ENCODE measurements around the gene KIAA2012.

Gene KIAA2012

DNA sequence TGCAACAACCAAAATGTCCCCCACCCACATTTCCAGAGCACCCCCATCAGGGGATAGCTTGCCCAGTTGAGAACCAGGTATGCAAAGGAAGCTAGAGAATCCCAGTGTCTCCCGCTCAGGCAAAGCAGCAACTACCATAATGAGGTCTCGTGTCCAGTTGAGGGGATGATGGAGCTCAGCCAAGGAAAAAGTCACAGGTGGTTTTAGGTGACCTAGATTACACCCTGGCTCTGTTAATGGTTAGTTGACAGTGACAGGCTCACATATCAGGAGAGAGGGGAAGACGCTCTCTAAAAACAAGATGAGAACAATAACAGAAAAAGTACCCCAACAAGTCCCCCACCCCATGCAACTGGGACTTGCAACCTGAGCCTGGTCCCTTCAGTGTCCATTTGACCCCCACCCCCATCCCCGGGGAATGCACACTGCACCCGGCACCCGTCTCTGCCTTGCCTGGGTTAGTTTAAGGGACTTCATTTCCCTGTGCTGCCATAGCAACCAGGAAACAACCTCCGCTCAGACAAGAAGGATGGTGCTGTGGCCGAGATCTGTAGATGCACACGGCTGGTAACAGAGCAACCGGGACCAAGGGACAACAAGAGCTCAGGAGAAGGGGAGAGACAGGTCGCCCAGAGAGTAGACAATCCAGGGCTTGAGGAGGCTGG is at the start of gene KIAA2012:
KIAA2012 (plus strand) TSS at position 519 of the 665 bp plus-strand sequence. CDS start 373 bp downstream, outside the sequence.
- no peak for DNase-seq

DNA sequence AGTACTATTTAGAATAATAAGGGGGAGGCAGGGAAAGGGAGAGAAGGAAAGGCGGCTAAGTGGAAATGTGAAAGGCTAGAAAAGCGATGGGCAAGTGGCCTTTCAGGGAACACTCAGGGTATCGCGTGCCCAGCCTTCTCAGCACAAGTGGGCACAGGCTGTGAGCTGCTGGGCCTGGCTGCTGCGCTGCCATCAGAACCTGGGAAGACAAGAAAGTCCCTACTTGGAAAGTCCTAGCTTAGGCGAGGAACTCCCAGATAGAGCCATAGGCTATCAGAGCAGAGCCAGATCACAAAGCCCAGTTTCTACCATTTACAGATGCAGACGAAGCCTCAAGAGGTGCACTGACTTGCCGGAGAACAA is 49.2 kb upstream of the KIAA2012 start:
- DNase-seq = no peak

DNA sequence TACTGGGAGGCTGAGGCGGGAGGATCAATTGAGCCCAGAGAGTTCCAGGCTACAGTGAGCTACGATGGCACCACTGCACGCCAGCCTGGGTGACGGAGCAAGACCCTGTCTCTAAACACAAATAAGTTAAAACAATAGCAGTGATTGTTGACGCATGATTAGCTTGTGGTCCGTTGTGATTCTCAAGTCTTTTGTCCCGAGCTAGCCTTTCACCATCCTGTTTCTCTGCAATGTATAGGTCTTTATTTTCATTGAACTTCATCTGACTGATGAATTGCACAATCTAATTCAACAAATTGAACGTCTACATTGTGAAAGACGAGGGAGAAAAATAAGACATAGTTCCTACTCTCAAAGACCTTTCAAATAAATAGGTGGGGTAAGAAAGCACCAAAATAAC is 48.2 kb upstream of the KIAA2012 start:
- DNase-seq = no peak

DNA sequence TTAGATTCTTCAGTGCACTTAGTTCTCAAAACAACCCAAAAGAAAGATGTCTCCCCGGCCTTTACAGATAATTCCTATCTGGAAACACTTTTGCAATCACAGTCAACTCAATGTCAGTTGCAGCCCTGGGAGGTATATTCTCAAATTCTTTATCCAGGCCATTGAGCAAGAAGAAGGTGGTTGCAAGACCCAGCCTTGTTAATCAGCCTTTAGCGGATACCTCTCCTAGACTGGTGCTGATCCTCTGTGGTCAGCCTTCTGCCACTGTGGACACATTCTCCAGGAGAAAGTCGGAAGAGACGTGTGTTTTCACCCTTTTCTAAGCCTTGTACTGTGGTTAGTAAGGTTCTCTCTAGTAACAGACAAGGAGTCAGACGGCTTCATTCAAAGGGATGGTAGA is 47.2 kb upstream of the KIAA2012 start:
- DNase-seq = no peak

DNA sequence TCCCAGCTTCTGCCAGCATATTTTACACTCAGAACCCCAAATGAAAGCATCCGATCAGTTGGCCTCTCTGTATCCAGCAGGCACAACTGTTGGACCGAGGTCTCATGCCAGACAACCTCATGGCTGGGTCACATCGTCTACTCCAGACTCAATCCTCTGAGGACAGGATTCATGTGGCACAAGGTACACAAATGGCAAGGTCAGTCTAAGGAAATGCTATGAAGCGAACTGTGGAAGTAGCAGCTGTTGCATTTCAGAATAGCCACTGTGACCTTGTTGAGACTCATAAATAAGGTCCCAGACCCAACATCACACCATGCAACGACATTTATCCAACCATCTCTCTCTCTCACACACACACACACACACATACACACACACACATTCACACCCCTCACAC is 46.5 kb upstream of the KIAA2012 start:
- DNase-seq = no peak

DNA sequence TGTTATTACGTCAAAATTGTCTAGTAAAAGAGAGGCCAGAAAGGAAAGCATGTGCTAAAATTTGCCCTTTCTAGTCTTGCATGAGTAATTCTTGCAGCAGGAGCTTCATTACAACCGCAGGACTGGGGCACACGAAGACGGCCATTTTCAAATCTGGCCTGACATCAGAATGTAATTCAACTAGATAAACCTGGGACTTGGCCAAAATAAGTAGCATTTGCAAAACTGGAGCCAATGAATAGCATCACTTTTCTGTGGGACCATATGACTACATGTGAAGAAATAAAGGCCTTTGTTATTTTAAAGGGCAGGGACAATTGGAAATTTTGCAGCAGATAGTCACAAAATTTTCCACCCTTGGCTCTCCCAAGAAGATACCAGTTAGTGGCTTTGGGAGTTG is 42.4 kb upstream of the KIAA2012 start:
- DNase-seq = no peak

DNA sequence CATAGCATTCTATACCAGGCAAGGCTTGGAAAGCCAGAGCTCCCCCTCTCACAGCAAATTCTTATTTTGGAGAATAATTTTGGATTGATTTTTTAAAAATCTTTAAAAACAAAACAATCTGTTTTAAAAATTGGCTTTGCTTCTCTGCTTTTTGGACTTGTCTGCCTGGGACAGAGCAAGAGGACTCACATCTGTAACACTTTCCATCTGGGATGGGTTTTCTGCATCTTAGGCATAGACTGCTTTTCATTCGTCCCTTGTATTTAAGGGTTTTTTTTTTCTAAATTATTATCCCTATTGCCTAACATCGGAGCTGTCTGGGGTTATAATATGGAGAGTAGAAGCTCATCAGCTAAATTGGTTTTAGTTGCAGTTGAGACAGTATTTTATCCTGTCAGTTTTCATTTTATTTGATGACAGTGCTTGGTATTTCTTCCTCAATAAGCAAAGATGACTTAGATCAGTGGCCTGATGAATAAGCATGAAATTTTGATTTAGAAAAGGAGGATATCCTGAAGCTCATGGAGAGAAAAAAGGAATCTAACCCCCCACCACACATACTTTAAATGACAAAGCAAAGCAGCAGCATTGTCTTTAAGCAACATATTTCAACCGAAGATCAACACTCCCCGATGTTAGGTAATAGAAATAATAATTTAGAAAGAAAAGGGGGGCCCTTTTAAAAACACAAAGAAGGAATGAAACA is 41.7 kb upstream of the KIAA2012 start:
- DNase-seq = no peak

DNA sequence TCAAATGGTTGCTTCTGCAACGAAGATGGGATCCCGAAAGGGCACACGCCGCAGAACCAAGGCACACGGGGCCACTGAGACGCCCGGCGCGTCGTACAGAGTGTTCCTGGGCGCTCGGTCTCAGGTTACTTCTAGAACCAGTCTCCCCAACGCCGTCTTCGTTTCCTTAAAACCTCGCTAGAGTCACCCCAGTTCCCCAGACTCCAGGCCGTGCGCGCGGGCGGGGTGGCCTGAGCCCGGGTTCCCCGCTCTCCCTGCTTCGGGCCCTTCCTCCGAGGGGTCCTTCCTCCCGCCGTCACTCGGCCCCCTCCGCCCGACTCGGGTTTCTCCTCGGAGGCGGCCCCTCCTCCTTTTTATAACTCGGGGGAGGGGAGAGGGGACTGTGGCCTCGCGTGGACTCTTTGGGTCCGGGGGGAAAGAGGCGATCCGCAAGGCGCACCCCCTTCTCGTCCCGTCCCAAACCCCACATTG is 40.2 kb upstream of the KIAA2012 start:
- DNase-seq = peak; percentile 72

DNA sequence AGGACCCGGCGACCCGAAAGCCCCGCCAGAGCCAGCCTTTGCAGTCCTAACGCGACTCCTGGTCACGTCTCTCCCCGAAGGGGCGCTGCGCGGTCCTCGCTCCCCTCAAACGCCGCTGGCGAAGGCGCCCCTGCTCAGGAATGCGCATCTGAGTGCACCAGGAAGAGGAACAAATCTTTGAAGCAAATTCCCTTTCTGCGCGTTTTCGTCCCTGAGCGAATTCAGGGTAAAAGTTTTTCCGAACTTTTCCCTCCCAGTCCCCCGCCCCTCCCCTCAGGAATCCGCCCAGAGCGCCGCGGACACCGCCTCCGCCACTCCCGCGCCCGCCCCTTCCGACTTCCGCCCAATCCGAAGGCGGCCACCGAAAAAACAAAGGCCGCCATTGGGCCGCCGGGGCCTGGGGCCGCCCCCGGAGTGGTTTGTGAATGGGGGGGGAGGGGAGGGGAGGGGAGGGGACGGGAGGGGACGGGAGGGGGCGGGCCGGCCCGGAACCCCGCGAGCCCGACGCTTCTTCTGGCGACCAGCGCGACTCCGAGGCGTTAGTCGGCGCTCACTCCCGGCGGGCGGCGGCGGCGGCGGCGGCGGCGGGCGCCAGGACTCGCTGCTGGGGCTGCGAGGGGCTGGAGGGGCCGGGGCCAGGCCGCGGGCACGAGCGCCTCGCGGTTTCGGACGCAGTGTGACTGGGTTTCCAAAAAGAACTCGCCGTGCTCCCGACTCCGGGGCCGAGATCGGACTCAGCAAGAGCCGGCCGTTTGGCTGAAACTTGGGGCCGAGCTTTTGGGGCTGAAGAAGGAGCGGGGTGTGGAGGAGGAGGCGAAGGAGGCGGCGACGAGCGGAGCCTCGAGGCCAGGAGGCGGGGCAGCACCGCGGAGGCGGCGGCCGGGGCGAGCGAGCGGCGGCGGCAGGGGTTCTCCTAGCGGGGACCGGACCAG is 39.5 kb upstream of the KIAA2012 start, which contains the start of gene FZD7:
FZD7 (plus strand) TSS at position 539 of the 932 bp plus-strand sequence. CDS start 793 bp downstream, outside the sequence.
- DNase-seq = peak; percentile 93

DNA sequence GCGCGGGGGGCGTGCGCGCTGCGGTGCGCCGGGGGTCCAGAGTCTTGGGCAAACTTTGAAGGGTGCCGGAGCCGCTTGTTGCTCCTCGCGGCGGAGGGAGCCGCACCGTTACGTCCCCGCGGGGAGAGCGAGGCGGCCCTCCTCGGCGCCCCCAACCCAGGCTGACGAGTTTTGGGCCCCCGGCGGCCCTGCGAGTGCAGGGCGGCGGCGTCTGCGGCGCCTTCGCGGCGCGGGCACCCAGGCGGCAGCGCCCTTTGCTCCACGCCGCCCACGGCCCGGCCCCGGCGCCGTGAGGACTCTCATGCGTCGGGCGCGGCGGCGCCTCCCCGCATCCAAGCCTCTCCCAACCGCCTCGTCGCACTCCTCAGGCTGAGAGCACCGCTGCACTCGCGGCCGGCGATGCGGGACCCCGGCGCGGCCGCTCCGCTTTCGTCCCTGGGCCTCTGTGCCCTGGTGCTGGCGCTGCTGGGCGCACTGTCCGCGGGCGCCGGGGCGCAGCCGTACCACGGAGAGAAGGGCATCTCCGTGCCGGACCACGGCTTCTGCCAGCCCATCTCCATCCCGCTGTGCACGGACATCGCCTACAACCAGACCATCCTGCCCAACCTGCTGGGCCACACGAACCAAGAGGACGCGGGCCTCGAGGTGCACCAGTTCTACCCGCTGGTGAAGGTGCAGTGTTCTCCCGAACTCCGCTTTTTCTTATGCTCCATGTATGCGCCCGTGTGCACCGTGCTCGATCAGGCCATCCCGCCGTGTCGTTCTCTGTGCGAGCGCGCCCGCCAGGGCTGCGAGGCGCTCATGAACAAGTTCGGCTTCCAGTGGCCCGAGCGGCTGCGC is 38.6 kb upstream of the KIAA2012 start:
- peak; percentile 58 for DNase-seq

DNA sequence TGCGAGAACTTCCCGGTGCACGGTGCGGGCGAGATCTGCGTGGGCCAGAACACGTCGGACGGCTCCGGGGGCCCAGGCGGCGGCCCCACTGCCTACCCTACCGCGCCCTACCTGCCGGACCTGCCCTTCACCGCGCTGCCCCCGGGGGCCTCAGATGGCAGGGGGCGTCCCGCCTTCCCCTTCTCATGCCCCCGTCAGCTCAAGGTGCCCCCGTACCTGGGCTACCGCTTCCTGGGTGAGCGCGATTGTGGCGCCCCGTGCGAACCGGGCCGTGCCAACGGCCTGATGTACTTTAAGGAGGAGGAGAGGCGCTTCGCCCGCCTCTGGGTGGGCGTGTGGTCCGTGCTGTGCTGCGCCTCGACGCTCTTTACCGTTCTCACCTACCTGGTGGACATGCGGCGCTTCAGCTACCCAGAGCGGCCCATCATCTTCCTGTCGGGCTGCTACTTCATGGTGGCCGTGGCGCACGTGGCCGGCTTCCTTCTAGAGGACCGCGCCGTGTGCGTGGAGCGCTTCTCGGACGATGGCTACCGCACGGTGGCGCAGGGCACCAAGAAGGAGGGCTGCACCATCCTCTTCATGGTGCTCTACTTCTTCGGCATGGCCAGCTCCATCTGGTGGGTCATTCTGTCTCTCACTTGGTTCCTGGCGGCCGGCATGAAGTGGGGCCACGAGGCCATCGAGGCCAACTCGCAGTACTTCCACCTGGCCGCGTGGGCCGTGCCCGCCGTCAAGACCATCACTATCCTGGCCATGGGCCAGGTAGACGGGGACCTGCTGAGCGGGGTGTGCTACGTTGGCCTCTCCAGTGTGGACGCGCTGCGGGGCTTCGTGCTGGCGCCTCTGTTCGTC is 37.7 kb upstream of the KIAA2012 start:
- DNase-seq = no peak

DNA sequence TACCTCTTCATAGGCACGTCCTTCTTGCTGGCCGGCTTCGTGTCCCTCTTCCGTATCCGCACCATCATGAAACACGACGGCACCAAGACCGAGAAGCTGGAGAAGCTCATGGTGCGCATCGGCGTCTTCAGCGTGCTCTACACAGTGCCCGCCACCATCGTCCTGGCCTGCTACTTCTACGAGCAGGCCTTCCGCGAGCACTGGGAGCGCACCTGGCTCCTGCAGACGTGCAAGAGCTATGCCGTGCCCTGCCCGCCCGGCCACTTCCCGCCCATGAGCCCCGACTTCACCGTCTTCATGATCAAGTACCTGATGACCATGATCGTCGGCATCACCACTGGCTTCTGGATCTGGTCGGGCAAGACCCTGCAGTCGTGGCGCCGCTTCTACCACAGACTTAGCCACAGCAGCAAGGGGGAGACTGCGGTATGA is 37.1 kb upstream of the KIAA2012 start:
- DNase-seq = no peak

DNA sequence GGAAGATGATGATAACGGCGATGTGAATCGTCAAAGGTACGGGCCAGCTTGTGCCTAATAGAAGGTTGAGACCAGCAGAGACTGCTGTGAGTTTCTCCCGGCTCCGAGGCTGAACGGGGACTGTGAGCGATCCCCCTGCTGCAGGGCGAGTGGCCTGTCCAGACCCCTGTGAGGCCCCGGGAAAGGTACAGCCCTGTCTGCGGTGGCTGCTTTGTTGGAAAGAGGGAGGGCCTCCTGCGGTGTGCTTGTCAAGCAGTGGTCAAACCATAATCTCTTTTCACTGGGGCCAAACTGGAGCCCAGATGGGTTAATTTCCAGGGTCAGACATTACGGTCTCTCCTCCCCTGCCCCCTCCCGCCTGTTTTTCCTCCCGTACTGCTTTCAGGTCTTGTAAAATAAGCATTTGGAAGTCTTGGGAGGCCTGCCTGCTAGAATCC is 36.4 kb upstream of the KIAA2012 start:
- DNase-seq = no peak

DNA sequence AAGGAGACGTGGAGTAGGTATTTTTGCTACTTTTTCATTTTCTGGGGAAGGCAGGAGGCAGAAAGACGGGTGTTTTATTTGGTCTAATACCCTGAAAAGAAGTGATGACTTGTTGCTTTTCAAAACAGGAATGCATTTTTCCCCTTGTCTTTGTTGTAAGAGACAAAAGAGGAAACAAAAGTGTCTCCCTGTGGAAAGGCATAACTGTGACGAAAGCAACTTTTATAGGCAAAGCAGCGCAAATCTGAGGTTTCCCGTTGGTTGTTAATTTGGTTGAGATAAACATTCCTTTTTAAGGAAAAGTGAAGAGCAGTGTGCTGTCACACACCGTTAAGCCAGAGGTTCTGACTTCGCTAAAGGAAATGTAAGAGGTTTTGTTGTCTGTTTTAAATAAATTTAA is 36.0 kb upstream of the KIAA2012 start:
- DNase-seq = no peak

DNA sequence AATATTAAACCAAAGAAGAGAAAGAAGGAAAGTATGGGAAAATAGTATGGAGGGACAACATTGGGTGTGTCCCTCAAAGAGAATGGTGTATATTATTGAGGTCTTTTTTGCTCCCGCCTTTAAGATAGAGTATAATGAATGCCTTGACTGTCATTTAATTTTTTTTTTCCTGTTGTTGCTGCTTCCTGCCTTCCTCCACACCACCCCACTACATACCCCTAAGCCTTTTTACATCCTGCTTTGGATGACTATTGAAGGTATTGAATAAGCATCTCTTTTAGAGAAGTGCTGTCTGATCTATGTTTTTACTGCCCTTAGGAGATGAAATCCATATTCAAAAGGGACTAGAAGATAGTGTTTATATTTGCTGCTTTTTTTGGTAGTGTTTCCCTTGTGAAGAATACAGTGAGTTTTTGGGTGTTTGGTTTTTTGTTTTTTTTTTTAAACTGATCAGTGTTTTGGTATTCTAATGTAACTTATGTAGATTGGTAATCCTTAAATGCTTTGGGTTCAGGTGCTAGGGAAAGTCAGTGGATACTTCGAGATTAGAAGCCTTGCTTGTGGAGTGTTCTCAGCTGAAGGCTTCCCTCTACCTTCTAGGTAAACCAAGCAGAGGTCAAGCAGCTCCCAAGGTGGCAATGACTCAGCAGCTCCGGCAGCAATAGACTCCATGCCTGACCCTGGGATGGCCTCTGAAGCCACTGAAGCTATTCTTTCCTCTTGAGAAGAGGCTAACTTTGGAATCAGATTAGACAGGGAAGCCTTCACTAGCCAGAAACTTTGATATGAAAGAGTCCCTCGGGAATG is 34.4 kb upstream of the KIAA2012 start:
- peak; percentile 45 for DNase-seq

DNA sequence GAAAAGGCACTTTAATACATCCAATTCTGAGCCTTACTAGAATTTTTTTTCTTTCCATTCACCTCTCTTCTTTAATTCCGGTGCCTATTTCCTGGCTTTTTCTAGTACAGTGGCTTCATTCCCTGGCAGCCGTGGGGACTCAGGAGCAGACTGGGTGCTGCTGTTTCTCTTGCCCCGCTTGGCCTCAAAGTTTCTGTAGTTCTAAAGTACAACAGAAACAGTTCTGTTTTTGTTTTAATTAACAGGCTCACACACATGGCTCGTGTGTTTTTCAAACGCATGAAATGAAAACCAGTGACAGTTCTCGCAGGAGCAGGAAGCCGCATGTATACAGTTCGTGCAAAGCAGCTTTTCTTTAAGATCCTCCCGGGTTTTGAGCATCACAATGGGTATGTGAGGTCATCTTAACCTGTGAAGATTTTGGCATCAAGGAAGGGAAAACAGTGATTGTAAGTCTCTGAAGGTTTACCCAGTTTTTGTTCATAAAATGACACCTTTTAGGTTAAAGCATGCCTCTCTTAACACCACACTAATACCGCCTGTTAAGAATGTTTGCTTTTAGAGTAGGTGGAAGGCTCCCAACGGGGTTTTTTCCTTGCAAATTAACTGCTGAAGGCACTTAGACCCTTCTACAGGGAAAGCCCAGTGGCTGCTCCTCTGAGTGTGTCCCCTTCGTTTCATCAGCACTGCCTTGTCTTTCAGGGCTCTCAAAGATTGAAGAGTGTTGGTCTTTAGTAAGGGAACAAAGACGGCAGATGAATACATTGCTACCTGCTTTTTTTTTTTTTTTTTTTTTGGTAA is 33.6 kb upstream of the KIAA2012 start:
- DNase-seq = peak; percentile 45

DNA sequence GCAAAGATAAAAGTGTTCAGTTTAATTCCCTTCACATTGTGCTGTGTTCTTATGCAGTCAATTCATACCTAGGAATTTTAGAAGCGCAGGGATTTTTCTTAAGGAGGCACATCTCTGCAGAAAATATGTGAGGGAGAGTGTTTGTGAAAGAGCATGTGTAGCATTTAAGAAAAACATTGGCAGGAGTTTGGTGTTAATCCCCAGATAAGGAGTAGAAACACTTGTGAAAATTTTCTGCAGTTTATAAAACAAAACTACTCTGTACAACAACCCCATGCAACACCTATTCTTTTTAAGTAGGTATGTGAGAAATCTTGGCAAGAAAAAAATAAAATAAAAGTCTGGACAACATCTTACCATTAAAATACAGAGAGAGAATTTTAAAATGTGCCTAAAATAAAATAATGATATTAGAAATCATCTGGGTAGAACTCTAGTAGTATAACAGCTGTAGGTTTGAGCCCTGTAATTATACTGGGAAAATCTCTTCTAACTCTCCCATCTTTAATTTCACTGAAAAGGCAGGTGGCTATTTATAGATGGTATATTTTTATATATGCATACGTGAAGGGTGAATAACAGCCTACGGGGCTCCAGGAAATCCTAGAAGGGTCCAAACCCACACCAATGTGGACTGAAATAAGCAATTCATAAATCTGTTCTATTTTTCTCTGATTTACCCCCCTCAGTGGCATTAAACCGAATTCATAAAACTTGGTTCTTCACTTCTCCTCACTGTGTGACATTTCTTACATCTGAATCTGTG is 32.8 kb upstream of the KIAA2012 start:
- DNase-seq = no peak

DNA sequence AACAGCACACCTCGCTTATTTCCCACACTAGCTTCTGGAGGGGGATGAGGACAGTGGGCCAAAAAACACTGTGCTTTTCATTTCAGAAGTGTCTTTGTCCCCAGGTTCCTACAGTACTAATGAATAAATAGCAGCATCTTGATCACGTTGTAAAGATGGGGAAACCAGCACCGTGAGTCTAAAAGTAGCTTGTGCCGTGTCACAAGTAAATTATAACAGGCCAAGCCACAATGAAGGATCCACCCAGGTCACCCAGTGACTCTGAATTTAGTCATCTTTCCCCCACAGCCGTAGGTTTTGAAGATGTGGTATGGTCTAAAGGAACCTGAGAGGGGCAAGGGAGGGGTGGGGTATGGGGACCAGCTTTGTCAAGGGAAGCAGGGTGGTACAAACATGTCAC is 30.6 kb upstream of the KIAA2012 start:
- no peak for DNase-seq

DNA sequence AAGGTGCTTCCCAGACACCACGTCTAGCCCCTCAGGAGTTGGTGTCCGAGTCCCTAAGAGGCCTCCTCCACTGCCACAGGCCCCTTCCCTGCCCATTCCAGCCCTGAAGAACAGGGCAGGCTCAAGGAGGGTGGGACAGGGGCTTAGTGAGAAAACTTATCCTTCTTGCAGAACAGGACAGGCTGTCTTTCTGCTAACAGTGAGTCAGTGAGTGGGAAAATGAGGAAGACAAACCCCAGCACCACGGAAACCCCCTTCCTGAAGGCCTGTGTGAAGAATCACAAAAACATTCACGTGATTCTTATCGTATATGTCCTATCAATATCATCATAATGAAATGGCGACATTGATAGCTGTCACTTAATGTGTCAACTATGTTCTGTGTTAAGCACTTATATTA is 29.6 kb upstream of the KIAA2012 start:
- no peak for DNase-seq
